Esophagus squamous epithelium (tissue), 4 donors: ENCODE measurements around the gene ANKRD28.

ENCODE experiments used
- POLR2A ChIP-seq, 4 donors: fragments of 450-650 bp; IDR thresholded peaks; one replicate each; pipeline ENCODE4 v1.6.1; 2017; ENCODE audit warnings: antibody characterized with exemption in 4 of 4, mild to moderate bottlenecking in 4 of 4, moderate library complexity in 3 of 4
- TF ChIP-seq, protein P1 (sequence below), 6 experiments: fragments of 450-650 bp in 4 of 6; fragments of 200-600 bp in 2 of 6; sonication (generic) in 2 of 6; IDR thresholded peaks; one replicate each; pipeline ENCODE4 v1.5.1; 2016 to 2019; ENCODE audit warnings: antibody characterized with exemption in 6 of 6, mild to moderate bottlenecking in 4 of 6, moderate library complexity in 4 of 6

- TF ChIP-seq, protein P1, sequence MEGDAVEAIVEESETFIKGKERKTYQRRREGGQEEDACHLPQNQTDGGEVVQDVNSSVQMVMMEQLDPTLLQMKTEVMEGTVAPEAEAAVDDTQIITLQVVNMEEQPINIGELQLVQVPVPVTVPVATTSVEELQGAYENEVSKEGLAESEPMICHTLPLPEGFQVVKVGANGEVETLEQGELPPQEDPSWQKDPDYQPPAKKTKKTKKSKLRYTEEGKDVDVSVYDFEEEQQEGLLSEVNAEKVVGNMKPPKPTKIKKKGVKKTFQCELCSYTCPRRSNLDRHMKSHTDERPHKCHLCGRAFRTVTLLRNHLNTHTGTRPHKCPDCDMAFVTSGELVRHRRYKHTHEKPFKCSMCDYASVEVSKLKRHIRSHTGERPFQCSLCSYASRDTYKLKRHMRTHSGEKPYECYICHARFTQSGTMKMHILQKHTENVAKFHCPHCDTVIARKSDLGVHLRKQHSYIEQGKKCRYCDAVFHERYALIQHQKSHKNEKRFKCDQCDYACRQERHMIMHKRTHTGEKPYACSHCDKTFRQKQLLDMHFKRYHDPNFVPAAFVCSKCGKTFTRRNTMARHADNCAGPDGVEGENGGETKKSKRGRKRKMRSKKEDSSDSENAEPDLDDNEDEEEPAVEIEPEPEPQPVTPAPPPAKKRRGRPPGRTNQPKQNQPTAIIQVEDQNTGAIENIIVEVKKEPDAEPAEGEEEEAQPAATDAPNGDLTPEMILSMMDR (IDR thresholded peaks at IDR 0.05): no peak
- TF ChIP-seq POLR2A (IDR thresholded peaks at IDR 0.05): no peak
These were observed 15.3 kb downstream of the ANKRD28 start for GRCh38 chr3:15782429-15782828.
